Endothelial cell of umbilical vein (primary cell): ENCODE results near the gene COA7. TPM values are rescaled to one million over a fixed set of nuclear protein-coding genes. Genes with fewer than 3 reads are reported as not detected.

ENCODE experiments used
- Bru-seq: library from RNA; stranded (reverse); fragments of 400-500 nt; gene quantifications from one replicate; lab custom pipeline; 2021; lab: Mats Ljungman, UMichigan
- BruChase-seq, 2 experiments: library from RNA; stranded (reverse); fragments of 400-500 nt; gene quantifications; one replicate each; lab custom pipeline; 2021; lab: Mats Ljungman, UMichigan
- BruUV-seq: library from RNA; stranded (reverse); fragments of 400-500 nt; replicated peaks from 2 replicates; lab custom pipeline; 2021; lab: Mats Ljungman, UMichigan
- CTCF ChIA-PET: fragments of 300-600, 350-600 bp; sonication (Branson Sonifier 250); formaldehyde crosslinking; loops from one replicate; lab custom pipeline; 2021; ENCODE audit warnings: antibody characterized with exemption, inconsistent platforms; lab: Charles Lee
- POLR2A ChIA-PET: fragments of 300-600, 350-600 bp; sonication (Branson Sonifier 250); formaldehyde crosslinking; loops from one replicate; lab custom pipeline; 2021; ENCODE audit warnings: antibody characterized with exemption, inconsistent platforms; lab: Charles Lee
- DNase-seq: peaks from one replicate; pipeline ENCODE4 v3.0.0-alpha.2; 2011; ENCODE audit warnings: low read depth, low spot score
- FAIRE-seq: peaks from 2 replicates; lab custom pipeline; 2011; peaks lifted over from hg19 to GRCh38; lab: Jason Lieb, UNC
- H2AFZ ChIP-seq: 2 replicates; pipeline ENCODE4 v1.6.0; 2012; ENCODE audit warnings: low read depth, low read length, control low read depth, inconsistent platforms
- H3K27ac ChIP-seq: 2 replicates; pipeline ENCODE4 v1.5.1; 2011; ENCODE audit warnings: low read depth, mild to moderate bottlenecking, control low read depth, low read length, moderate library complexity; ENCODE audit not compliant: insufficient read depth
- H3K27me3 ChIP-seq, 2 experiments: 2 replicates each; pipeline versions ENCODE4 v1.6.0 to v1.6.1; 2011; ENCODE audit warnings: low read length in 2 of 2, mixed read lengths in 1 of 2; ENCODE audit not compliant: control insufficient read depth in 2 of 2, insufficient read depth in 2 of 2
- H3K36me3 ChIP-seq, 2 experiments: 2 replicates in 1 of 2; 3 replicates in 1 of 2; pipeline ENCODE4 v1.5.1; 2011; ENCODE audit warnings: low read length in 2 of 2, mild to moderate bottlenecking in 1 of 2, moderate library complexity in 1 of 2; ENCODE audit not compliant: control insufficient read depth in 2 of 2, insufficient read depth in 2 of 2; ENCODE audit errors: extremely low read depth in 1 of 2
- H3K4me1 ChIP-seq: 3 replicates; pipeline ENCODE4 v1.5.1; 2011; ENCODE audit warnings: mild to moderate bottlenecking, low read length; ENCODE audit not compliant: control insufficient read depth, insufficient read depth; ENCODE audit errors: extremely low read depth
- H3K4me2 ChIP-seq: 2 replicates; pipeline ENCODE4 v1.6.1; 2011; ENCODE audit warnings: low read length, control low read depth, mixed read lengths; ENCODE audit not compliant: insufficient read depth
- H3K4me3 ChIP-seq, 3 experiments: fragments of 200-600 bp in 1 of 3; sonication (generic), shearing (Covaris generic) in 1 of 3; replicated peaks in 1 of 3; 2 replicates each; pipeline ENCODE4 v1.5.1; 2011 to 2016; ENCODE audit warnings: control low read depth in 3 of 3, low read length in 3 of 3, mild to moderate bottlenecking in 2 of 3, inconsistent platforms in 1 of 3, low read depth in 1 of 3, moderate library complexity in 1 of 3; ENCODE audit not compliant: insufficient read depth in 1 of 3
- H3K79me2 ChIP-seq: 2 replicates; pipeline ENCODE4 v1.6.0; 2012; ENCODE audit warnings: low read length, inconsistent platforms; ENCODE audit not compliant: control insufficient read depth, insufficient read depth
- H3K9ac ChIP-seq: replicated peaks from 2 replicates; pipeline ENCODE3; 2011; ENCODE audit warnings: low read length, control low read depth; ENCODE audit not compliant: insufficient read depth; ENCODE audit errors: extremely low read depth
- H3K9me1 ChIP-seq: replicated peaks from 3 replicates; pipeline ENCODE4 v1.6.0; 2011; ENCODE audit warnings: mild to moderate bottlenecking, low read length; ENCODE audit not compliant: control insufficient read depth, insufficient read depth; ENCODE audit errors: extremely low read depth
- H3K9me3 ChIP-seq: replicated peaks from 2 replicates; pipeline ENCODE4 v1.5.1; 2012; ENCODE audit warnings: low read length, inconsistent platforms; ENCODE audit not compliant: control insufficient read depth, insufficient read depth
- H4K20me1 ChIP-seq: replicated peaks from 2 replicates; pipeline ENCODE3; 2011; ENCODE audit warnings: mild to moderate bottlenecking, low read length; ENCODE audit not compliant: control insufficient read depth, insufficient read depth; ENCODE audit errors: extremely low read depth
- CTCF ChIP-seq, 2 donors: IDR thresholded peaks; 1 replicate in 1 of 2; 2 replicates in 1 of 2; pipeline ENCODE4 v1.5.1; 2011; ENCODE audit warnings: low read length in 2 of 2, mild to moderate bottlenecking in 2 of 2, moderate library complexity in 2 of 2, control low read depth in 1 of 2, inconsistent platforms in 1 of 2, low read depth in 1 of 2; ENCODE audit not compliant: insufficient read depth in 1 of 2; ENCODE audit errors: extremely low read depth in 1 of 2
- EZH2 ChIP-seq: IDR thresholded peaks from 2 replicates; pipeline ENCODE4 v1.6.1; 2012; ENCODE audit warnings: borderline replicate concordance, low read depth, mild to moderate bottlenecking, moderate library complexity, low read length, inconsistent platforms; ENCODE audit not compliant: severe bottlenecking
- FOS ChIP-seq: IDR thresholded peaks from 2 replicates; pipeline ENCODE4 v1.6.1; 2011; ENCODE audit warnings: mild to moderate bottlenecking, low read length, moderate library complexity, borderline replicate concordance; ENCODE audit not compliant: insufficient read depth
- GATA2 ChIP-seq: IDR thresholded peaks from 2 replicates; pipeline ENCODE4 v1.7.0; 2011; ENCODE audit warnings: low read depth, mild to moderate bottlenecking, moderate library complexity, mixed read lengths, low read length; ENCODE audit not compliant: insufficient read length, insufficient read depth
- JUN ChIP-seq: IDR thresholded peaks from 2 replicates; pipeline ENCODE4 v1.6.1; 2011; ENCODE audit warnings: borderline replicate concordance, low read depth; ENCODE audit not compliant: insufficient read length, insufficient read depth
- MAX ChIP-seq: IDR thresholded peaks from 2 replicates; pipeline ENCODE4 v1.6.1; 2011; ENCODE audit not compliant: insufficient read depth, insufficient read length
- MYC ChIP-seq: IDR thresholded peaks from one replicate; pipeline ENCODE4 v1.6.1; 2011; ENCODE audit warnings: mild to moderate bottlenecking, low read depth, low read length
- POLR2A ChIP-seq: IDR thresholded peaks from 2 replicates; pipeline ENCODE4 v1.6.1; 2012; ENCODE audit warnings: low read depth, mild to moderate bottlenecking, control low read depth, low read length
- POLR2AphosphoS5 ChIP-seq: IDR thresholded peaks from 2 replicates; pipeline ENCODE4 v1.6.1; 2012; ENCODE audit warnings: low read depth, mild to moderate bottlenecking, control low read depth, low read length, moderate library complexity; ENCODE audit not compliant: insufficient read depth
- dilution Hi-C: fragments of 300-500 bp; cut with MboI; formaldehyde crosslinking; loops from one replicate; pipeline ENCODE4 v1.15.0; 2019; ENCODE audit warnings: low sequenced_read_pairs; ENCODE audit not compliant: extremely low pct_ligation_motif_present
- intact Hi-C: fragments of 100-400 bp; cut with micrococcal nuclease; formaldehyde crosslinking; loops from one replicate; pipeline ENCODE4 v1.10.0; 2022
- long read RNA-seq: library from polyadenylated mRNA; stranded (forward); transcript quantifications from one replicate; pipeline ENCODE4 v2.0.0, GENCODE V29; 2021
- polyA minus RNA-seq, 3 experiments: library from RNA; depleted of rRNA, polyadenylated mRNA; stranded (reverse); fragments of >200 nt; gene quantifications; 1 replicate in 1 of 3; 2 replicates in 2 of 3; pipeline ENCODE4 v1.2.3, GENCODE V29; 2011
- polyA plus RNA-seq, 4 experiments: library from polyadenylated mRNA; depleted of rRNA in 3 of 4; stranded (reverse) in 3 of 4; unstranded in 1 of 4; fragments of >200 nt; gene quantifications; 2 replicates each; pipeline versions ENCODE4 v1.2.1 to v1.2.3, GENCODE V29; 2011 to 2012; ENCODE audit warnings: missing spikeins in 1 of 4
- total RNA-seq: library from RNA; stranded (reverse); gene quantifications from 2 replicates; pipeline ENCODE4 v1.2.3, GENCODE V29; 2021

The COA7 gene
- 28.6 and 30.6 TPM in 2 replicates for total RNA-seq
- 10.7 and 11.7 TPM in 2 replicates for polyA plus RNA-seq
- polyA plus RNA-seq (2011; cell fraction: cytosol; rRNA removed) = 14.3 and 17.5 TPM in 2 replicates
- 5.4 and 5.8 TPM in 2 replicates for polyA plus RNA-seq (2011; cell fraction: nucleus; rRNA removed)
- polyA plus RNA-seq (2012) = 17.5 and 30.5 TPM in 2 replicates
- 18.3 and 22.1 TPM in 2 replicates for polyA minus RNA-seq
- polyA minus RNA-seq (2011; cell fraction: cytosol; rRNA and poly(A)+ RNA removed) = 19.4 TPM
- polyA minus RNA-seq (2011; cell fraction: nucleus; rRNA and poly(A)+ RNA removed) = 1.9 and 3.6 TPM in 2 replicates
- Bru-seq, nascent RNA = percentile 72 among the genes with signal in this experiment
- BruChase-seq, experiment 1, labeled RNA remaining after a 6-hour chase = percentile 80 among the genes with signal in this experiment
- percentile 84 among the genes with signal in this experiment for BruChase-seq, experiment 2, labeled RNA remaining after a 2-hour chase
- long read RNA-seq, full-length matches to known transcripts = 25 of 31 reads
- long read RNA-seq, partial matches to known transcripts = 0 of 31 reads
- long read RNA-seq, other reads (novel, unspliced or antisense) = 6 of 31 reads

GRCh38 chr1:52697795-52698674, at the start of gene COA7:
COA7 (minus strand) TSS chr1:52698347; CDS start chr1:52698326, 21 bp downstream.
- H2AFZ ChIP-seq = peak within 1 kb of the TSS; percentile 99
- H3K9ac ChIP-seq = peak within 1 kb of the TSS; percentile 78
- no peaks in the 10 kb centered on the region for H3K27me3 ChIP-seq
- BruUV-seq = TSS peak; percentile 48
- ChIA-PET POLR2A (no interaction called here), CTCF (interaction anchor here (0.9 to 1.3 kb wide), 2 partner anchors 12 to 145 kb away, joined by 3 read pairs; partner anchors contain the start of gene ZYG11A)
- DNase-seq (peak; percentile 88), FAIRE-seq (peak; percentile 48)
- H3K4me1 ChIP-seq = peaks cover 13% of the 10 kb centered on the region
- dilution Hi-C loops = no loop called here
- intact Hi-C loops = loop anchor here (2.0 to 5.0 kb wide), 2 partner anchors 29 to 801 kb away; partner anchors contain the start of gene ZYG11B
- H3K36me3 ChIP-seq = no peaks in the 10 kb centered on the region
- peak within 1 kb of the TSS; percentile 30 to 72 (median 65) for H3K4me3 ChIP-seq
- peak within 1 kb of the TSS; percentile 56 for H3K27ac ChIP-seq
- no peaks in the 10 kb centered on the region for H4K20me1 ChIP-seq
- H3K79me2 ChIP-seq = peaks cover 45% of the 10 kb centered on the region
- TF ChIP-seq MAX (peak; percentile 92), CTCF (IDR thresholded peaks at IDR 0.05; ENCODE audit: extremely low read depth in 1 of 2, insufficient read depth in 1 of 2, low read depth in 1 of 2, low read length in 2 of 2) (no peak), POLR2A (peak; percentile 85), JUN (no peak), EZH2 (no peak), GATA2 (no peak), FOS (no peak), MYC (peak; percentile 54), POLR2AphosphoS5 (peak; percentile 56)
- H3K9me1 ChIP-seq = no peaks in the 10 kb centered on the region
- peak within 1 kb of the TSS; percentile 88 for H3K4me2 ChIP-seq
- H3K9me3 ChIP-seq = no peaks in the 10 kb centered on the region
